ENCODE results near the gene FAT3. TPM values are rescaled to one million over a fixed set of nuclear protein-coding genes. Genes with fewer than 3 reads are reported as not detected.

The FAT3 gene
- polyA plus RNA-seq (2012; ENCODE audit: insufficient read length, low read depth) = 3.5 TPM

- TF ChIP-seq FOXP2 (optimal IDR thresholded peaks at IDR 0.05; ENCODE audit: borderline replicate concordance, extremely low read depth, extremely low read length, insufficient read depth) (peak; percentile 10), POLR2AphosphoS5 (IDR thresholded peaks at IDR 0.05; ENCODE audit: low read depth, low read length) (peak; percentile 53), TAF1 (IDR thresholded peaks at IDR 0.05; ENCODE audit: borderline replicate concordance, insufficient read depth, low read length) (no peak), SIN3A (IDR thresholded peaks at IDR 0.05; ENCODE audit: borderline replicate concordance, insufficient read depth, low read length) (no peak)
- TF ChIP-seq, protein P1, sequence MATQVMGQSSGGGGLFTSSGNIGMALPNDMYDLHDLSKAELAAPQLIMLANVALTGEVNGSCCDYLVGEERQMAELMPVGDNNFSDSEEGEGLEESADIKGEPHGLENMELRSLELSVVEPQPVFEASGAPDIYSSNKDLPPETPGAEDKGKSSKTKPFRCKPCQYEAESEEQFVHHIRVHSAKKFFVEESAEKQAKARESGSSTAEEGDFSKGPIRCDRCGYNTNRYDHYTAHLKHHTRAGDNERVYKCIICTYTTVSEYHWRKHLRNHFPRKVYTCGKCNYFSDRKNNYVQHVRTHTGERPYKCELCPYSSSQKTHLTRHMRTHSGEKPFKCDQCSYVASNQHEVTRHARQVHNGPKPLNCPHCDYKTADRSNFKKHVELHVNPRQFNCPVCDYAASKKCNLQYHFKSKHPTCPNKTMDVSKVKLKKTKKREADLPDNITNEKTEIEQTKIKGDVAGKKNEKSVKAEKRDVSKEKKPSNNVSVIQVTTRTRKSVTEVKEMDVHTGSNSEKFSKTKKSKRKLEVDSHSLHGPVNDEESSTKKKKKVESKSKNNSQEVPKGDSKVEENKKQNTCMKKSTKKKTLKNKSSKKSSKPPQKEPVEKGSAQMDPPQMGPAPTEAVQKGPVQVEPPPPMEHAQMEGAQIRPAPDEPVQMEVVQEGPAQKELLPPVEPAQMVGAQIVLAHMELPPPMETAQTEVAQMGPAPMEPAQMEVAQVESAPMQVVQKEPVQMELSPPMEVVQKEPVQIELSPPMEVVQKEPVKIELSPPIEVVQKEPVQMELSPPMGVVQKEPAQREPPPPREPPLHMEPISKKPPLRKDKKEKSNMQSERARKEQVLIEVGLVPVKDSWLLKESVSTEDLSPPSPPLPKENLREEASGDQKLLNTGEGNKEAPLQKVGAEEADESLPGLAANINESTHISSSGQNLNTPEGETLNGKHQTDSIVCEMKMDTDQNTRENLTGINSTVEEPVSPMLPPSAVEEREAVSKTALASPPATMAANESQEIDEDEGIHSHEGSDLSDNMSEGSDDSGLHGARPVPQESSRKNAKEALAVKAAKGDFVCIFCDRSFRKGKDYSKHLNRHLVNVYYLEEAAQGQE (IDR thresholded peaks at IDR 0.05; ENCODE audit: insufficient read depth in 1 of 2, low read depth in 2 of 2, low read length in 2 of 2) = no peak
These were observed at the start of gene FAT3 for GRCh38 chr11:92224407-92225124. Gene FAT3, plus strand, starts transcription at chr11:92224818. Its CDS starts 127,295 bp downstream, at chr11:92352113.

DNA sequence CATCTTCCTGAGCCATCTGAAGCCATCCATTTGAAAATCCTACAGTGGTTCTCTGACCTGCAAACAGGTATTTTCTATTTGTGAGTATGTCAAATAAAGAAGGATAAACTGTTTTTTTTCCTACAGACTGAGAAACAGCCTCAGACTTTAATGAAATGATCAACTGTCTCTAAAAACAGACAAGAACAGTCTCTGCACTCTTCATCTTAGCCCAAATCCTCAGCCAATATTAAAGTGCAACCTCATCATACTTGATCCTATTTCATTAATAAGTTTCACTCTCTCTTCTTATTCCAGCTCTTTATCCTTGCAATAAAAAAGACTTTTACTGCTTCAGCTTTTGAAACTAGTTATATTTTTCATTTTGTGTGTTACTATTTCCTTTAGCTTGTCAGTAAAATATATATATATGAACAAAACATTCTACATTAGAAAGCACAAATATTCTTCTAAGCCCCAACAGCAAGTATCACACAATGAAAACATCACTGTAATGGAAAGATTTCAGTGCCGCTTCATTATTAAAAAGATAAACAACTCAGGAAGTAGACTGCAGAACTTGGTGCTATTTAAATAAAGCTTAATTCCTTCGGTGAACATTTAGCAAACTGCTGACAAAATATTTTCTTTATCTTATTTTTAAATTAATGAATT is 45.5 kb upstream of the FAT3 start:
- no peak for TF ChIP-seq POLR2AphosphoS5 (IDR thresholded peaks at IDR 0.05; ENCODE audit: low read depth, low read length)
- TF ChIP-seq TAF1 (IDR thresholded peaks at IDR 0.05; ENCODE audit: borderline replicate concordance, insufficient read depth, low read length) = no peak
- no peak for TF ChIP-seq SIN3A (IDR thresholded peaks at IDR 0.05; ENCODE audit: borderline replicate concordance, insufficient read depth, low read length)
- TF ChIP-seq, protein P1 (IDR thresholded peaks at IDR 0.05; ENCODE audit: insufficient read depth in 1 of 2, low read depth in 2 of 2, low read length in 2 of 2) = no peak
- no peak for TF ChIP-seq FOXP2 (optimal IDR thresholded peaks at IDR 0.05; ENCODE audit: borderline replicate concordance, extremely low read depth, extremely low read length, insufficient read depth)

DNA sequence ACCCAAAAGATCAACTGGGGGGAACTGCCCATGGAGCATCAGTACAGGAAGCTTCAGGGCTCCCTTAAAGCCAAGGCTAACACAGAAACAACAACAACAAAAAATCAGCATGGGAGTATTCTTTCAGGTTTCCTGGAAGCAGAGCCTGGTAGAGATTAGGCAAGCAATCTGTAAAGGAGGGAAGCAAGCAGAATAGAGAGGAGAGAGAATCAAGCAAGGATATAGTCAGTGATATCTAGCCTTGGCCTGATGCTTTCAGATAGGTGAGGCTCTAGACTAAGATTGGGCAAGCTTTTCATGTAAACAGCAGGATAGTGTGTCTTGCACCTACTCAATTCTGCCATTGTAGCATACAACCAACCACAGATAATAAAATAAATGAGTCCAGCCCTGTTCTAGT is 44.4 kb upstream of the FAT3 start:
- TF ChIP-seq, protein P1 (IDR thresholded peaks at IDR 0.05; ENCODE audit: insufficient read depth in 1 of 2, low read depth in 2 of 2, low read length in 2 of 2) = no peak
- TF ChIP-seq TAF1 (IDR thresholded peaks at IDR 0.05; ENCODE audit: borderline replicate concordance, insufficient read depth, low read length) (no peak), FOXP2 (optimal IDR thresholded peaks at IDR 0.05; ENCODE audit: borderline replicate concordance, extremely low read depth, extremely low read length, insufficient read depth) (no peak), SIN3A (IDR thresholded peaks at IDR 0.05; ENCODE audit: borderline replicate concordance, insufficient read depth, low read length) (no peak), POLR2AphosphoS5 (IDR thresholded peaks at IDR 0.05; ENCODE audit: low read depth, low read length) (no peak)

- TF ChIP-seq SIN3A (IDR thresholded peaks at IDR 0.05; ENCODE audit: borderline replicate concordance, insufficient read depth, low read length) = no peak
- TF ChIP-seq FOXP2 (optimal IDR thresholded peaks at IDR 0.05; ENCODE audit: borderline replicate concordance, extremely low read depth, extremely low read length, insufficient read depth) = no peak
- TF ChIP-seq POLR2AphosphoS5 (IDR thresholded peaks at IDR 0.05; ENCODE audit: low read depth, low read length) = no peak
- TF ChIP-seq, protein P1 (IDR thresholded peaks at IDR 0.05; ENCODE audit: insufficient read depth in 1 of 2, low read depth in 2 of 2, low read length in 2 of 2) = no peak
- no peak for TF ChIP-seq TAF1 (IDR thresholded peaks at IDR 0.05; ENCODE audit: borderline replicate concordance, insufficient read depth, low read length)
These were observed 43.9 kb upstream of the FAT3 start for GRCh38 chr11:92180664-92181251.

Measured in PFSK-1 (cell line).